GM18519 (cell line): ENCODE measurements around the gene ATF7.
"Not testable (repeated sequence)": the region's sequence is repeated elsewhere in the genome, so short reads cannot be mapped to it uniquely, and the experiment has no call there.

ENCODE experiments used
- ATAC-seq: cut with Tn5 transposase; IDR thresholded peaks from one replicate; pipeline ENCODE4 v1.9.1; 2021; ENCODE audit warnings: mild to moderate bottlenecking, moderate library complexity; ENCODE audit not compliant: unreplicated experiment, low FRiP score

ATF7 gene

GRCh38 chr12:53625946-53626701, at the start of gene ATF7:
TSS of gene ATF7 (minus strand) at chr12:53626382. CDS start at chr12:53601000, 25,382 bp downstream.
- ATAC-seq: peak; percentile 86

DNA sequence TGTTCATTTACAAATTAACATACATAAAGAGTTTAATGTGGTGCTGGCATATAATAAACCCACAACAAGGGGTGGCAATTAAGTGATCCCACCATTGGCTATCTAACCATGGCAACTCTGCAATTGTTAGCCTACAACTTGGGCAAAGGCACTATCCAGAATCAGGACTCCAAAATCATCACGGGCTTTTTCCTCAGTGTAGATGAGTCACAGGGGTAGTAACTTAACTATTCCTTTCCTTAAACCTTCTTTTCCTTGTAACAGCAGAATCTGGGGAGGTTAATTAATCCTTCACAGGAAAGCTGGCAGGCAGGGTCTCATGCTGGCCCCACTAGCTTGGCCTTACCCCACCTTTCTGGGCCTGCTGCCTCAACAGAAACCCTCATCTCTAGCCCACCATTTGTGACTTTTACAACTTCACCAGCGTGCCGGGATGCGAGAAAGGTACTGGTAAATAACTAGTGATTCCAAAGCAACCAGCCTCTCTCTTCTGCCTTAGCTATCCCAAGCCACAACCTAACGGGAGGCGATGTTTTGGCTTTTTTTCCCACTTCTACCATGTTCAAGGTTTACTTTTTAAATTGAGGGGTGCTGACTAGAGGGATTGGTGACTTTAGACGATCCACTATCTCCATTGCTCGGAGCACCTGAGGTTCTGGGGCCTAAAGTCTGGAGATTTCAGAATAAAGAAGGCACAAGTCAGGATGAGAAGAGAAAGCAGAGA, 49.0 kb upstream of the ATF7 start:
- ATAC-seq: no peak

DNA sequence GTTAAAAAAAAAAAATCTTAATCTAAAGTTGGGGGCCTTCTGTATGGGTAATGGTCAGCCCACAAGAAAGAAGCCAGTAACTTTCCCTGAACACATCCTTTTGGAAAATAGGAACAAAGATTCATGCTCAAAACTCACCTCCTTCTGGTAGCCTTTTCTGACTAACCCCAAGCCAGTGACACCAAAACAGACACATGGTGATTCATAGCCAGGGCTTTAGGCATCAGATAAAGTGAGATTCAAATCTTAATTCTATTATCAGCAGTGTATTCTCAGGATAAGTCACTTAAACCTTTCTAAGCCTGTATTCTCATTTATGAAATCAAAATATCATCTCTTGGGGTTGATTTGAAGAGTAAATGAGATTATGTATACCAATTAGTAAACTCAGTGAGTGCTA, 44.8 kb upstream of the ATF7 start:
- ATAC-seq: no peak

DNA sequence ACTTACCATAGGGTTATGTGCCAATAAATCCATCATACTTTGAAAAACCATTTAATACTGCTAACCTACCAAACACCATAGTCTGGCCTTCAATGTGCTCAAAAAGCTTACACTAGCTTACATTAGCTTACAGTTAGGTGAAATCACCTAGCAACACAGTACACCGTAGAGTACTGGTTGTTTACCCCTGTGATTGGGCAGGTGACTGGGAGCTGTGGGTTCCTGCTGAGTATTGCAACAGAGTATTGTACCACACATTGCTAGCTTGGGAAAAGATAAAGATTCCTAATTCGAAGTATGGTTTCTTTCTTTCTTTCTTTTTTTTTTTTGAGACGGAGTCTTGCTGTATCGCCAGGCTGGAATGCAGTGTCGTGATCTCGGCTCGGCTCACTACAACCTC, 44.1 kb upstream of the ATF7 start:
- ATAC-seq: no peak

DNA sequence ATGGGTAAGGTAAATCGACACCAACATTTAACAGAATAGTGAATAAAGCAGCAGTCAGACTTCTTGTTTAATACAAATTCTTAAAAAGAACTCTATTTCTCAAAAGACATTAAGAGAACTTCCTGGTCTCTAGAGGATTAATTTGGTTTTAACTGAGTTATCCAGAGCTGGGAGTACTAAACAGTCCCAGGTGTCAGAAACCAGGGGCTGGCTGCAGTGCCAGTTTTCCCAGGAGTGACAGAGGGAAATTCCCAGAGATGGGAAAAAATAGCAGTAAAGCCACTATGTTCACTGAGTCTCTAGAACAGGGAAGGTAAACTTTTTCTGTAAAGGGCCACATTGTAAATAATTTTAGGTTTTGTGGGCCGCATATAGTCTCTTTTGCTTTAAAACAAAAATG, 40.9 kb upstream of the ATF7 start:
- ATAC-seq: no peak

GRCh38 chr12:53664936-53665335, 38.8 kb upstream of the ATF7 start:
- ATAC-seq: no peak

GRCh38 chr12:53664191-53664590, 38.0 kb upstream of the ATF7 start:
- ATAC-seq: no peak

- ATAC-seq: no peak
These were observed 33.9 kb upstream of the ATF7 start for GRCh38 chr12:53660041-53660440.

DNA sequence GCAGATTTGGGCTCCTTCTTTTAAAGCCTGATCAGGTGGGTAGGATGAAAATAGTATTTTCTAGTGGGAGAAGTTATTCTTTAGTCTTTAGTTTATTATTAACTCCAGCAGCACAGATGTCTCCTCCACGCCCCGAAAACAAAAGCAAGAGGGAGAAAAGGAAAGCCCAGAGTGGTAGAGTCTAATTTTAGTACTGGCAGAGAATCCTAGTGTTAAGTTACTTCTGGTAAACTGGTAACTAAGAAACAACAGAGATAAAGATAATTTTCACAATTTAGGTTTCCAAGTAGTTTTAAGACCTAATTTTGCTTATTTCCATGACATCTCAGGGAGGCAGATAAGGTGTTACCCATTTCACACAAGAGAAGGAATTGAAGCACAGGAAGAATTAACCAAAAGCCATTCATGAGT, 33.4 kb upstream of the ATF7 start:
- ATAC-seq: no peak

DNA sequence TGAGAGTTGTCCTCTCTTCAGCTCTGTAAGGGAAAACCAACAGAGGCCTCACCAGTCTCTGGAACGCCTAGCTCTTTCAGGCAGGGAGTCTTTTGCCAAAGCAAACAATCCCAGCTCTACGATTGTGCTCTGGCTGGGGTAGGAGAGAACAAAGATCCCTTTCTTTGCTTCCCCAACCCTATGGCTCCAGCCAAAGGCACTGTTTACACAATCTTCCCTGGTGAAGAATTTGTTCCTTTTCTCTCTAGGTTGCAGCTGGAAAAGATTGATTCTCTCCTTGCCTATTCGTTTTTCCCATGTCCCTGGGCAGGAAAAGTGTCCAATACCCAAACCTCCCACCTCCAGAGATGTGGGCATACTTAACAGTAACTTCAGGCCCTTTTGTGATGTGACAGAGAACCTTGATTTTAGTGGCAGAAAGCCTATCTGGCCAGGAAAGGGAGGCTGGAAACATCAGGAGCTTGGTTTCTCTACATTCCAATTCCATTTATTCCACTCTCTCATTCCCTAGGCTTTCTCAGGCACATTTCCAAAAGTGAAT, 32.9 kb upstream of the ATF7 start:
- ATAC-seq: no peak

DNA sequence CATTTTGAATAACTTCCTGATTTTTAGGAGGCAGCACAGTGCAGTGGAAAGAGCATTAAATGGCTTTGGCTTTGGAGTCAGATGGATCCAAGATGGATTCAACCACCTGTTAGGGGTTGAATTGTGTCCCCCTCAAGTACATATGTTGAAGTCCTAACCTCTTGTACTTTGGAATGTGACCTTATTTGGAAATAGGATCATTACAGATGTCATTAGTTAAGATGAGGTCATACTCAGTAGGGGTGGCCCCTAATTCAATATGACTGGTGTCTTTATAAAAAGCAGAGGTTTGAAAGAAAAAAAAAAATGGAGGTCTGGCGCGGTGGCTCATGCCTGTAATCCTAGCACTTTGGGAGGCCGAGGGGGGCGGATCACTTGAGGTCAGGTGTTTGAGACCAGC, 30.9 kb upstream of the ATF7 start:
- ATAC-seq: no peak

DNA sequence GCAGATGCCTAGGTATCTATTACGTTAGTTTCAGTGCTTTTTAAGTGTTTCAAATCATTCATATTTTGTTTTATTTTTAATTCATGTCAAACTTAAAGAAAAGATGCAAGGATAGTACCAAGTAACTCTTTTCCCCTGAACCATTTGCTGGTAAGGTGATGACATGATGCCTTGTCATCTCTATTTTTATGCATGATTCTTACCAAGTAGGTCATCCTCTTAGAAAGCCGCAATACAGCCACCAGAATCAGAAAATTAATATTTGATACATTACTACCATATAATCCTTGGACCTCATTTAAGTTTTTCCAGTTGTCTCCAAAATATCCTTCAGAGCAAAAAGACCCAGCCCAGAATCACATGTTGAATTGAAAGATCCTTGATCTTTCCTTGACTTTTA, 27.4 kb upstream of the ATF7 start:
- no peak for ATAC-seq

DNA sequence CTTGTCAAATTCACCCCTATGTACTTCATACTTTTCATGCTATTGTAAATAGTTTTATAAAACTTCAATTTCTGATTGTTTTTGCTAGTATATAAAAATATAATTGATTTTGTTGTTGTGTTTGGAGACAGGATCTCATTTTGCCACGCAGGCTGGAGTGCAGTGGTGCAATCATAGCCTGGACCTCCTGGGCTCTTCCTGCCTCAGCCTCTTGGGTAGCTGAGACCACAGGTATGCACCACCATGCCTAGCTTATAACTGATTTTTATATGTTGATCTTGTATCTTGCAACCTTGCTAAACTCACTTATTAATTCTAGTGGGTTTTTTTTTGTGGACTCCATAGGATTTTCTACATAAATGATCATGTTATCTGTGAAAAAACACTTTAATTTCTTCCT, 26.2 kb upstream of the ATF7 start:
- no peak for ATAC-seq

GRCh38 chr12:53651737-53652136, 25.6 kb upstream of the ATF7 start:
- no peak for ATAC-seq

- not testable (repeated sequence) for ATAC-seq
These were observed 20.1 kb upstream of the ATF7 start for GRCh38 chr12:53646300-53646699.

DNA sequence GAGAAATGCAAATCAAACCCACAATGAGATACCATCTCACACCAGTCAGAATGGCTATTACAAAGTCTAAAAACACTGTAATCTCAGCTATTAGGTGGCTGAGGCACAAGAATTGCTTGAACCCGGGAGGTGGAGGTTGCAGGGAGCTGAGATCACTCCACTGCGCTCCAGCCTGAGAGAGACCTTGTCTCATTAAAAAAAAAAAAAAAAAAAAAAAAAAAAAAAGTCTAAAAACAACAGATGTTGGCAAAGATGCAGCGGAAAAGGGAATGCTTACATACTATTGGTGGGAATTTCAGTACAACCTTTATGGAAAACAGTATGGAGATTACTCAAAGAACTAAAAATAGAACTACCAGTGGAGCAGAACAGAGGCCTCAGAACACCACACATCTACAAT, 19.0 kb upstream of the ATF7 start:
- no peak for ATAC-seq

DNA sequence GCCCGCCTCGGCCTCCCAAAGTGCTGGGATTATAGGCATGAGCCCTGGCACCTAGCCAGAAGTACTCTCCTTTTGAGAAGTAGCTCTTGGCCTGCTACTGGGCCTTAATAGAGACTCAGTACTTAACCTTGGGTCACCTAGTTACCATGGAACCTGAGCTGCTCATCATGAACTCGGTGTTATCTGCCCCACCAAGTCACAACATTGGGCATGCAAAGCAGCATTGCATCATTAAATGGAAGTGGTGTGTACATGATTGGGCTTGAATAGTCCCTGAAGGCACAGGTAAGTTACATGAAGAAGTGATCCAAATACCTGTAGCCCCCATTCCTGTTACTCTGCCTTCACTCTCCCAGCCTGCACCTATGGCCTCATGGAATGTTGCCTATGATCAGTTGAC, 18.0 kb upstream of the ATF7 start:
- ATAC-seq: no peak

DNA sequence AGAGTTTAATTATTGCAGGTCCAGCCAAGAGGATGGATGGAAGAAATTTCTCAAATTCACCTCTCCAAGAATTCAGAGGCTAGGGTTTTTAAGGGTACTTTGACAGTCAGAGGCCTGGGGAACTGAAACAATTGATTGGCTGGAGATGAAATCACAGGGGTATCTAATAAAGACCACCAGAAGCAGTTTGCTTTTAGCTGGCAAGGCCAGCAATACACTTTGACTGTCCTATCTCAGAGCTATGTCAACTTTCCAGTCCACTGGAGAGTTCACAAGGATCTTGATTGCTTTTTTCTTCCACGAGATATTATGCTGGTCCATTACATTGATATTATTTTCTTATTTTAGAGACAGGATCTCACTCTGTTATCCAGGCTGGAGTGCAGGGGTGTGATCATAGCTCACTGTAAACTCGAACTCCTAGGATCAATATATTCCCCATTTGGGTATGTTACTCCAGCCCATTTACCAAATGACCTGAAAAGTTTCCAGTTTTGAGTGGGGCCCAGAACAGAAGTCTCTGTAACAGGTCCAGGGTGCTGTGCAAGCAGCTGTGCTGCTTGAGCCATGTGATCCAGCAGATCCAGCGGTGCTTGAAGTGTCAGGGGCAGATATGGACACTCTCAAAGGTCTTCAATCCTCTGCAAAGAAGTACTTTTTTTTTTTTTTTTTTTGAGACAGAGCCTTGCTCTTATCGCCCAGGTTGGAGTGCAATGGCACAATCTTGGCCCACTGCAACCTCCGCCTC, 17.2 kb upstream of the ATF7 start:
- no peak for ATAC-seq

GRCh38 chr12:53638057-53638456, 11.9 kb upstream of the ATF7 start:
- ATAC-seq: no peak

- ATAC-seq: no peak
These were observed 10.5 kb upstream of the ATF7 start for GRCh38 chr12:53636641-53637040.

DNA sequence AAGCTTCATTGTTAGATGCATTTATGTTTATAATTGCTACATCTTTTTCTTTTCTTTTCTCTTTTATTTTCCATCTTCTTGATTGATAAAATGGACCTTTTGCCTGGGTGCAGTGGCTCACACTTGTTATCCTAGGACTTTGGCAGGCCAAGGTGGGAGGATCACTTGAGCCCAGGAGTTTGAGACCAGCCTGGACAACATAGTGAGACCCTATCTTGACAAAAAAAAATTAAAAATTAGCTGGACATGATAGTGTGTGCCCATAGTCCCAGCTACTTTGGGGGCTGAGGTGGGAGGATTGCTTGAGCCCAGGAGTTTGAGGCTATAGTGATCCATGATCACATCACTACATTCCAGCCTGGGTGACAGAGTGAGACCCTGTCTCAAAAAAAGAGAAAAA, 9.5 kb upstream of the ATF7 start:
- ATAC-seq: not testable (repeated sequence)
